T-helper 2 cell treated with Interferon-gamma antibody and Interleukin-4, amounts not matched to agents 100 ng/mL and 5 ng/mL, for 36 hours (primary cell): ENCODE measurements around the gene SLC6A14. TPM values are rescaled to one million over a fixed set of nuclear protein-coding genes. Genes with fewer than 3 reads are reported as not detected.

Experiments used
- intact Hi-C: fragments of 100-400 bp; cut with micrococcal nuclease; formaldehyde crosslinking; loops from one replicate; pipeline ENCODE4 v1.15.1; 2023
- total RNA-seq: library from RNA; stranded (reverse); gene quantifications from 2 replicates; pipeline ENCODE4 v1.2.3, GENCODE V29; 2022

Gene SLC6A14, protein sequence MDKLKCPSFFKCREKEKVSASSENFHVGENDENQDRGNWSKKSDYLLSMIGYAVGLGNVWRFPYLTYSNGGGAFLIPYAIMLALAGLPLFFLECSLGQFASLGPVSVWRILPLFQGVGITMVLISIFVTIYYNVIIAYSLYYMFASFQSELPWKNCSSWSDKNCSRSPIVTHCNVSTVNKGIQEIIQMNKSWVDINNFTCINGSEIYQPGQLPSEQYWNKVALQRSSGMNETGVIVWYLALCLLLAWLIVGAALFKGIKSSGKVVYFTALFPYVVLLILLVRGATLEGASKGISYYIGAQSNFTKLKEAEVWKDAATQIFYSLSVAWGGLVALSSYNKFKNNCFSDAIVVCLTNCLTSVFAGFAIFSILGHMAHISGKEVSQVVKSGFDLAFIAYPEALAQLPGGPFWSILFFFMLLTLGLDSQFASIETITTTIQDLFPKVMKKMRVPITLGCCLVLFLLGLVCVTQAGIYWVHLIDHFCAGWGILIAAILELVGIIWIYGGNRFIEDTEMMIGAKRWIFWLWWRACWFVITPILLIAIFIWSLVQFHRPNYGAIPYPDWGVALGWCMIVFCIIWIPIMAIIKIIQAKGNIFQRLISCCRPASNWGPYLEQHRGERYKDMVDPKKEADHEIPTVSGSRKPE
- total RNA-seq = not detected in 2 replicates

DNA sequence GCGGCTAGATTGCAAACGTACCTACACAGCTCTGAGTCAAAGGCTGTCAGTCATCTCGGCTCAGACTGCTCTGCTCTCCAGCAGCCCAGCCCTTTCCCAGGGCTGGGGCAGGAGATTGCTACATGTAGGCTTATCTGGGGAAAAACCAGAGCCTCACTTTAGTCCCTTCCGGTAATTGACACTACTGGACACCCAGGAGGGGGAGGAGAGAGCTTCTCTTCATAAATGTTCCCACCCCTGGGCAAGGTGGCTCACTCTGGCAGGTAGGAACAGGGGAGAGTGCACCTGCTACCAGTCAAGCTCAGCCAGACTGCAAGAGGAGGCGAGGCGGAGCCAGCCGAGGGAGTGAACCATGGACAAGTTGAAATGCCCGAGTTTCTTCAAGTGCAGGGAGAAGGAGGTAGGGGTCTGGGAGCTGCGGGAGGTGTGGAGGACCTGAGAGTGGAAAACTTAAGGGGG, at the start of gene SLC6A14:
Gene SLC6A14, plus strand, starts transcription at position 249 of the 459 bp plus-strand sequence. Its CDS starts 104 bp downstream, at position 353.
- intact Hi-C loops = no loop called here

DNA sequence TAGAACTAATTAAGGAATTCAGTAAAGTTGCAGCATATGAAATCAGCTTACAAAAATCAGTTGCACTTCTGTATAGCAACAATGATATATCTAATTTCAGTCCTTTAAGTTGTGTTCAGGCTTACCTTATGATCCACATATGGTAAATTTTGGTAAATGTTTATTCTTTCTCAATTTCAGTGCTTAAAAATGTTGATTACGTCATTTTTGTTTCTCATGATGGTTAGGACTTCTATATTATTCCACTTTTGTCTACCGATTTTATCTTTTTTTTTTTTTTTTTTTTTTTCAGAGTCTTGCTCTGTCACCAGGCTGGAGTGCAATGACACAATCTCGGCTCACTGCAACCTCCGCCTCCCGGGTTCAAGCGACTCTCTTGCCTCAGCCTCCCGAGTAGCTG, 40.7 kb upstream of the SLC6A14 start:
- intact Hi-C loops = no loop called here

DNA sequence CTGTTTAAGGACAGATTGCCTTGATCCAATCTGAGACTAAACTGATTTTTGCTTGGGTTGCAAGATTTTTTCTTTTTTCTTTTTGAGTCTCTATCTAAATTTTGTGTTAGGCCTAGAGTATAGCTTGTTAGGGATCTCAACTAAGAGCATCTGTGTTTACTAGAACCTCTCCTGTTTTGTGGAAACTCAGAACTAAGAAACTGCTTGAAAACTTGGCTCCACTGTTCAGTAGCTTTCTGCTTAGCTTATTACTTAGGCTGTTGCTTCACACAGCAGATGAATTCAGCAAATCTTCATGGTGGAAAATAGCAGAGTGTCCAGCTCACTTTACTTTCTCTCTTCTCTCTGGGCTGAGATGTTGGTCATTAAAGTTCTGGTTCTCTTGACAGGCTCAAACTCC, 36.7 kb upstream of the SLC6A14 start:
- intact Hi-C loops = no loop called here

DNA sequence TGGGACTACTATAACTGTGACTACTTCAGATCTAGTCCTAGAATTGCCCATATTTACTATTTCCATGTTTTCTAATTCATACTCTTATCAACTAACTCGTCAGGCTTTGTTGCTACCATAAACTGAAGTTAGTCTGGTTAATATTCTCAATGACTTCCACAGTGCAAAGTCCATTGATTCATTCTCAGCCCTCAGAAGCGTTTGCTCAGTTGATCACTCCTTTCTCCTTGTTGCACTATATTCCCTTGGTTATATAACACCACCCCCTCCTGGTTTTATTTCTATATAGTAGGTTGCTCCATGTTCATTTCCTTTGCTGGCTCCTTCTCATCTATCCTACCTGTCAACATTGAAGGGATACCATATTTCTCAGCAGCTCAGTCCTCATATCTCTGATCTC, 27.2 kb upstream of the SLC6A14 start:
- intact Hi-C loops = no loop called here

DNA sequence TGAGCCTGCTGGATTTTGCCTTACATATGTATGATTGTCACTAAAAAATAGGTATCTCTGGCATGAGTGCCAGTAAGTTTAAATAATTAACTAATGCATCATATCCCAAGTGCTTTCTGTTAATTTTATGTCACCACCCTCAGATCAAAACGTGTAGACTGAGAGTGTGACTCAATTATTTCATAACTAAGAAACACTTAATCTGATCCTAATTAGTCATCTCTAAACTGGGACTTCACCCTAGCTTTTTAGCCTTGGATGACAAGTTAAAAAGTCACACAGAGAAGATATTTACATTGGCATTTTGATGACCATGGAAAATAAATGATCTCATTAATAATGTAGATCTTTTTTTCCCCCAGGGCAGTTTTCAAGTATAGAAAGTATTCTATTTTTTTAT, 23.1 kb upstream of the SLC6A14 start:
- intact Hi-C loops = no loop called here

DNA sequence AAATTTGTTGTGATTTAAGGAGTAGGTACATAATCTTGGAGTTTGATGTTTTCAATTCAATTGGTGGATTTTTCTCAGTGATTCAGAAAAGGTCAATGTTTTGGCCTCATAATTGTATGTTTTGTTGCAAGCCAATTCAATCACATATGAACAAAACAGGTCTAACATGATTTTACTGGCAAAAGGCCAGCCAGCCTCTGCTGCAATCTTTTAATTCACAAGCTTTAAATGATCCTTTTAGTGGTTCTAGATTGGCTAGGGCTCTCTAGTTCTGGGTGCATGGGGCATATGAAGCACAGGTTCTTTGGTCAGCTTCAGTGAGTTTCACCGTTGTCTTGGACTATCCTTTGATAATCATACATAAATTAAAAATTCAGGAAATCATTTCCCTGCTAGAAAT, 19.2 kb upstream of the SLC6A14 start:
- intact Hi-C loops = no loop called here

DNA sequence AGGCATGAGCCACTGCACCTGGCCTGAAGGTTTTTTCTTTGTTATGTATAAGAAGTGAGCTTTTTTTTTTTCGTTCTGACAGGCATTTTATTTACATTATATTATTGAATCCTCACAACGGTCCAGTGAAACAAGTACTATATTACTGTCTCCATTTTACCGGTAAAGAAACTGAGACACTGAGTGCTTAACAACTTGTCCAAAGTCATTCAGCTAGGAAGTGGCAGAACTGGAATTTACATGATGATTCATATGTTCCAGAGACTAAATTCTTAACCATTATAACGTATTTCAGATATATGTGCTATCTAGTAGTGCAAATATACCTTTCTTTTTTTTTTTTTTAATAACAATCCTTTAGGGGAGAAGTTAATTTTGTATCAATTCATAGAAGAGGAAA, 18.4 kb upstream of the SLC6A14 start:
- intact Hi-C loops = no loop called here

DNA sequence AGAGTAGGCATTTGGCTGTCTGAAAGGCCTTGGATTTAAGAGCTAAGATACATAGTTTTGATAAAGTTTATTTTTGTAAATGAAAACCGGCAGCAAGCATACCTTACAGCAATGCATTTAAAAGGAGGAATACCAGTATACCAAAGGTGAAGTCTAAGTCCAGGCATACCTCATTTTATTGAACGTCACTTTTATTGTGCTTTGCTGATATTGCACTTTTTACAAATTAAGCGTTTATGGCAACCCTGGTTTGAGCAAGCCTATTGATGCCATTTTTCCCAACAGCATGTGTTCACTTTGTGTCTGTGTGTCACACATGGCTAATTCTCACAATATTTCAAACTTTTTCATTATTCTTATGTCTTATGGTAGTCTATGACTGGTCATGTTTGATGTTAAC, 8.4 kb upstream of the SLC6A14 start:
- intact Hi-C loops = no loop called here

DNA sequence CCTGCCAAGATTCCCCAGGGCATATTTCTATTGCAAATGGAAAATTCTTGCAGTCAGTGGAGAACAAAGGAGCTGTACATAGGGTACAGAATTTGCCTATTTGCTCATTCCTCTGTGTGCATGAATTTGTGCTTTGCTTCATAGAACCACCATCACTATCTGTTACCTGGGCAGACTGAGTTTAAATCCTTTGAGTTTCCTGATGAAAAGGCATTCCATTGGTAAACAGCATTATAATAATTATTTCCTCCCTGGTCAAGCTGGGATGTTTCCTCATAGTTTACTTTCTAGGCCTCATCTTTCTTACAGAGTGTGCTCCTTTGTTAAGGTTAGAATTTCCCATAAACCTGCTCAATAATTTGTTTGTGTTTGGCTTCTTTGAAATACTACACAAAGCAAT, 809 bp upstream of the SLC6A14 start:
- intact Hi-C loops = no loop called here

DNA sequence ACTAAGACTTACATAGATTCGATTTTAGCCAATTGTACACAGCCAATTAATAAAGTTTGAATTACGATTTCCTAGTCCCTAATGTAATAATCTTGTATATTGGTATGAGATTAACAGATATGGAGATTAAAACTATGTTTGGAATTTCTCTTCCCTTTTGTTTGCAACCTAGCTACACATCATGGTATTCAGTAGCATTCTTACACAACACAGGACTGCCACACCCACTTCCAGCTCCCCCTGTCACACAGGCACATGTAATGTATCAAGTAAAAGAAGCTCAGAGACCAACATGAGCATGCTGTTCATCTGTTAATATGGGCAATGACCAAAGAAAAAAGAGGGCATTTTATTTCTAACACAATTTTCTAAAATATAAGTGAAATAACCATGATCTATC, 12.8 kb downstream of the SLC6A14 start:
- intact Hi-C loops = no loop called here

DNA sequence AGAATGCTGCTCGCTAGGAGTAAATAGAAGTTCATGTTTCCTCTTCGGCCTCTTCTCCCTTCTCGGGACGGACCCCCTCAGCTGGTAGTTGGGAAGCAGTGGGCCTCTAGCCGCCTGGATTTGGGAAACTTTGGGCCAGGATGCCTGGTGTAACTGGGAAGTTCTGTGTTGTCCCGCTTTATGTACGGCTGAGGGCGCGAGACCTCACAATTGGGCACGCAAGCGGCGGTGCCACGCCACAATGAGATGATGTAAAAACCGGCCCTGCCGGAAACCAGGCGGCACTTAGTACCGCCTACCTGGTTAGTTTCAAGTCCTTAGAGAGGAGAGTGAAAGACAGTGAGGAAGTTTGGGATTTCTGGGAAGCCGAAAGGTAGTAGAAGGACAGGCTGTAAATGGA, 26.4 kb downstream of the SLC6A14 start, which contains the start of gene CT83:
Gene CT83, minus strand, starts transcription at position 155 of the 400 bp plus-strand sequence. Its CDS starts 120 bp downstream, at position 35.
- intact Hi-C loops = no loop called here

DNA sequence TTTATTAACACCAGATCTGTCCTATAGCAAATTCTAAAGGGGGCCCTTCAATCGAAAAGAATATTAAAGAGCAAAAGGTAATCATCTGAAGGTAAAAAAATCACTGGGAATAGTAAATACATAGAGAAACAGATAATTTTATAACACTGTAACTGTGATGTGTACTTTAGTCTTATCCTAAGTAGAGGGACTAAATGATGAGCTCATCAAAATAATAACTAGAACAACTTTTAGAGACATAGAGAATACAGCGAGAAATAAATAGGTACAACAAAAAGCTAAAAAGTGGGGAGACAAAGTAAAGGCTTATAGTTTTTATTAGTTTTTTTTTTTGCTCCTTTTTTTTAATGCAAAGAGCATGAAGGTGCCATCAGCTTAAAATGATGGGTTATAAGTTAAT, 43.7 kb downstream of the SLC6A14 start:
- intact Hi-C loops = no loop called here

DNA sequence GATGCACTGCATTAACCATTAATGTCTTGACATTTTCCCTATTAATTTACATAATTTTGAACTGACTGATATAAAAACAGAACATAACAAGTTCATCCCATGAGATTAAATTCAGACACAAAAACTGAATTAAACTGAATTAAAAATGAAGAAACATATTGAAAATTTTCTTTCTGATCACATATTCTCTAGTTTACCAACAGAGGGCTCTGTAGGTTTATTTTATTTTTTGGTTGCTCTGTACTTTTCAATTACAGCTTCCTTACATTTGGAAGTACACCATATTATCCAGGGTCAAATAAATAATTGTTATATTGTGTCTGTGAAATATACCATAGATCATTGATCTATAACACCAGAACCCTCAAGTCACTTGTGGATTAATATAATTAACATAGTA, 53.7 kb downstream of the SLC6A14 start:
- intact Hi-C loops = loop anchor here (5.0 kb wide), 1 partner anchor 1762 kb away; no protein-coding TSS in a partner anchor

DNA sequence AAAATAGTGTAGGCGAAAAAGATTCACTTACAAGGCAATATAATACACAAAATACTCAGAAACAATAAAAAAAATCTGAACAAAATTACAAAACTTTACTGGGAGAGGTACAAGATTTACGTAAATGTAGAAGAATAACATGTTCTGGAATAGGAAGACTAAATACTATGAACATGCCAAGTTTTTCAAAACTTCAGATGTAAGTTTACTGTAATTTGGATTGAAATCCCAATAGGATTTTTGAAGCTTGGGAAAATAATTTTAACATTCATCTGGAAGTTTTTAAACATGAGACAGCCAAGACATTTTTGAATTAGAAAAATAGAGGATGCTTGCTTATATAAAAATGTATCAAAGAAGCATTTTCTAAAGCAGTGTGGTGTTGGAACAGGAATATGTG, 56.9 kb downstream of the SLC6A14 start:
- intact Hi-C loops = loop anchor here (5.0 kb wide), 1 partner anchor 1759 kb away; no protein-coding TSS in a partner anchor

DNA sequence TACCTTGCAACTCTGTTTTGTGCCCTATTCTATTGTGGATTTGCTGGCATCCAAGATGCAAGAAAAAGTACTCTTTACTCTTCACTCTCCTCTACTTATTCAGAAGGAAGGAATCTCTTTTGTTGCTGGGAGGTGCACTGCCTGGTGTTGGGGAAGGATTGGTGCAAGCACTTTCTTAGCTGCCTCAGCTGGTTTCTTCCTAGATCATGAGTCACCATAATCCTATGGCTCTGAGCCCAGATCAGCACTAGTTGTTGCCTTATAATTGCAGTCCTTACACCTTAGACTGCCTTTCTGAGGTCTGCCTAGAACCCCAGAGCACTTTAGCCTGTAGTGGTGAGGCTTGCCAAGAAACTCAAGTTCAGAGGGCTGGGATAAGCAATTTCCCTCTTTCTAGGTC, 63.4 kb downstream of the SLC6A14 start:
- intact Hi-C loops = no loop called here

Other genes starting within 250 kb of the SLC6A14 start
- gene CT83, start 26.4 kb downstream of the SLC6A14 start, total RNA-seq = not detected in 2 replicates